GM12865 (cell line): ENCODE measurements around the gene NPHP4.

Experiments
- DNase-seq: peaks from one replicate; pipeline ENCODE4 v3.0.0; 2010; ENCODE audit warnings: low read depth
- H3K4me3 ChIP-seq: 2 replicates; pipeline ENCODE4 v1.5.1; 2011; ENCODE audit warnings: mild to moderate bottlenecking, low read depth, low read length, control low read depth
- TF ChIP-seq, protein P1 (sequence below): IDR thresholded peaks from 2 replicates; pipeline ENCODE4 v1.5.1; 2011; ENCODE audit warnings: low read length, control low read depth, low read depth, inconsistent platforms; ENCODE audit not compliant: insufficient read depth; ENCODE audit errors: missing control alignments

The NPHP4 gene

GRCh38 chr1:5845376-5845775 is 146.8 kb downstream of the NPHP4 start:
- no peak overlapping the region for H3K4me3 ChIP-seq
- TF ChIP-seq, protein P1, sequence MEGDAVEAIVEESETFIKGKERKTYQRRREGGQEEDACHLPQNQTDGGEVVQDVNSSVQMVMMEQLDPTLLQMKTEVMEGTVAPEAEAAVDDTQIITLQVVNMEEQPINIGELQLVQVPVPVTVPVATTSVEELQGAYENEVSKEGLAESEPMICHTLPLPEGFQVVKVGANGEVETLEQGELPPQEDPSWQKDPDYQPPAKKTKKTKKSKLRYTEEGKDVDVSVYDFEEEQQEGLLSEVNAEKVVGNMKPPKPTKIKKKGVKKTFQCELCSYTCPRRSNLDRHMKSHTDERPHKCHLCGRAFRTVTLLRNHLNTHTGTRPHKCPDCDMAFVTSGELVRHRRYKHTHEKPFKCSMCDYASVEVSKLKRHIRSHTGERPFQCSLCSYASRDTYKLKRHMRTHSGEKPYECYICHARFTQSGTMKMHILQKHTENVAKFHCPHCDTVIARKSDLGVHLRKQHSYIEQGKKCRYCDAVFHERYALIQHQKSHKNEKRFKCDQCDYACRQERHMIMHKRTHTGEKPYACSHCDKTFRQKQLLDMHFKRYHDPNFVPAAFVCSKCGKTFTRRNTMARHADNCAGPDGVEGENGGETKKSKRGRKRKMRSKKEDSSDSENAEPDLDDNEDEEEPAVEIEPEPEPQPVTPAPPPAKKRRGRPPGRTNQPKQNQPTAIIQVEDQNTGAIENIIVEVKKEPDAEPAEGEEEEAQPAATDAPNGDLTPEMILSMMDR: no peak
- no peak for DNase-seq

DNA sequence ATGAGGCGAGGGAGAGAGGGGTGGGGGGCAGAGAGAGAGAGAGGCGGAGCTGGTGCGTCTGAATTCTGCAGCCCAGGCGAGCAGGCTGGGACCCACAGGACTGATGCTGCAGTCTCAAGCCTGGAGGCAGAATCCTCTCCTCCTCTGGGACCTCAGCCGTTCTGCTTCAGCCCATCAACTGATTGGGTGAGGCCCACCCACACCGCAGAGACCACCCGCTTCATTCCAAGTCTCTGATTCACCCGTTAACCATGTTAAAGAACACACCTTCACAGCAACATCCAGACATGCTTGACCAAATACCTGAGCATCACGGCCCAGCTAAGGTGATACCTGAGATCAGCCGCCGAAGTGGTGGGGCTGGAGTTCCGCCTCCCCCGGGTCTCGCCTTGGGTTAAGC is 147.8 kb downstream of the NPHP4 start:
- no peak for DNase-seq
- TF ChIP-seq, protein P1: no peak
- H3K4me3 ChIP-seq: no peak overlapping the region

DNA sequence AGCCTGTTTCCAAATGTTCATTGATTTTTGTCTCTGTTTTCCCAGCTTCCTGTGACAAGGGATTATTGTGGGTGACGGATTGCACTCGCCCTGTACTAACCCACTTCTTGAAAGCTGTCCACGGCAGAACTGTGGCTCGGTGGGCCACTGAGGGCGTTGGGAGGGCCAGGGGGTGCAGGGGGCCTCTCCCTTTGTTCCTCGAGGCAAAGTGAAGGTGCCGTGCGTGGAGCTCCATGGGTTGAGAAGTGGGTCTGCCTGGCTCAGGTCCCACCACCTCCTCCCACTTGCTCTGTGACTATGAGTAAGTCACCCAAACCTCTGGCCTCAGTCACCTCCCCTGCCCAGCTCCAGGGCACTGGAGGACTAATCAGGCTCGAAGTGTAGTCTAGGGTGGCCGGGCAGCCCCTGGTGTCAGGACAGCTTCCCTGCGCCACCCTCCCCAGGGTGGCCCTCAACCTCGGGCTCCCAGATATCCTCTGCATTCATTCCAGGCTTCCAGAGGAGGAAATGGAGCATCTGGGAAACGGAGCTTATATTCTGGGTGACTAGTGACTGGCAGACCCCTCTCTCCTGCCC is 148.6 kb downstream of the NPHP4 start:
- DNase-seq: no peak
- H3K4me3 ChIP-seq: no peak overlapping the region
- TF ChIP-seq, protein P1: no peak

- DNase-seq: no peak
- H3K4me3 ChIP-seq: no peak overlapping the region
- TF ChIP-seq, protein P1: no peak
Measured at GRCh38 chr1:5842679-5843078, 149.5 kb downstream of the NPHP4 start.

GRCh38 chr1:5840551-5841001 is 151.6 kb downstream of the NPHP4 start:
- H3K4me3 ChIP-seq: no peak overlapping the region
- DNase-seq: no peak
- TF ChIP-seq, protein P1: no peak

GRCh38 chr1:5839881-5840550 is 152.2 kb downstream of the NPHP4 start:
- TF ChIP-seq, protein P1: no peak
- no peak overlapping the region for H3K4me3 ChIP-seq
- no peak for DNase-seq
